ENCODE results near the gene RFK. TPM values are rescaled to one million over a fixed set of nuclear protein-coding genes. Genes with fewer than 3 reads are reported as not detected.

The RFK gene
- total RNA-seq, 1 donor from 2014 or later: 7.8 TPM

GRCh38 chr9:76396597-76396996 lies 2.4 kb upstream of the RFK start:
- H3K36me3 ChIP-seq (ENCODE audit: control insufficient read depth in 3 of 3, insufficient read depth in 3 of 3, low read length in 3 of 3): peaks cover 0 to 7% (median 0%) of the 10 kb centered on the region in 3 donors
- H3K4me3 ChIP-seq (ENCODE audit: low read length in 3 of 3): no peak overlapping the region
- no peak overlapping the region for H3K9ac ChIP-seq (ENCODE audit: low read depth in 1 of 3, low read length in 3 of 3)
- H3K9me3 ChIP-seq (ENCODE audit: control insufficient read depth in 3 of 3, low read length in 3 of 3): peaks cover 0 to 5% (median 0%) of the 10 kb centered on the region in 3 donors
- no peaks in the 10 kb centered on the region for H3K27me3 ChIP-seq (ENCODE audit: control insufficient read depth in 3 of 3, insufficient read depth in 3 of 3, low read length in 3 of 3)
- peaks cover 7 to 17% (median 17%) of the 10 kb centered on the region in 3 donors for H3K4me1 ChIP-seq (ENCODE audit: control insufficient read depth in 3 of 3, insufficient read depth in 3 of 3, low read length in 3 of 3)
- H3K27ac ChIP-seq (ENCODE audit: low read depth, low read length): no peak overlapping the region

GRCh38 chr9:76396144-76396543 lies 1.9 kb upstream of the RFK start:
- no peak overlapping the region for H3K4me3 ChIP-seq (ENCODE audit: low read length in 3 of 3)
- peaks cover 0 to 5% (median 0%) of the 10 kb centered on the region in 3 donors for H3K9me3 ChIP-seq (ENCODE audit: control insufficient read depth in 3 of 3, low read length in 3 of 3)
- no peaks in the 10 kb centered on the region for H3K27me3 ChIP-seq (ENCODE audit: control insufficient read depth in 3 of 3, insufficient read depth in 3 of 3, low read length in 3 of 3)
- H3K4me1 ChIP-seq (ENCODE audit: control insufficient read depth in 3 of 3, insufficient read depth in 3 of 3, low read length in 3 of 3): peaks cover 7 to 18% (median 17%) of the 10 kb centered on the region in 3 donors
- no peak overlapping the region for H3K9ac ChIP-seq (ENCODE audit: low read depth in 1 of 3, low read length in 3 of 3)
- no peak overlapping the region for H3K27ac ChIP-seq (ENCODE audit: low read depth, low read length)
- peaks cover 0 to 8% (median 0%) of the 10 kb centered on the region in 3 donors for H3K36me3 ChIP-seq (ENCODE audit: control insufficient read depth in 3 of 3, insufficient read depth in 3 of 3, low read length in 3 of 3)

GRCh38 chr9:76395381-76395780 lies 1.2 kb upstream of the RFK start:
- peaks cover 0 to 8% (median 0%) of the 10 kb centered on the region in 3 donors for H3K36me3 ChIP-seq (ENCODE audit: control insufficient read depth in 3 of 3, insufficient read depth in 3 of 3, low read length in 3 of 3)
- H3K27ac ChIP-seq (ENCODE audit: low read depth, low read length): peak overlapping the region; percentile 93
- H3K4me3 ChIP-seq (ENCODE audit: low read length in 3 of 3): peak overlapping the region; percentile 92 to 95 (median 92)

GRCh38 chr9:76394960-76395252 lies 680 bp upstream of the RFK start:
- no peaks in the 10 kb centered on the region for H3K27me3 ChIP-seq (ENCODE audit: control insufficient read depth in 3 of 3, insufficient read depth in 3 of 3, low read length in 3 of 3)
- peaks cover 0 to 5% (median 0%) of the 10 kb centered on the region in 3 donors for H3K9me3 ChIP-seq (ENCODE audit: control insufficient read depth in 3 of 3, low read length in 3 of 3)
- H3K4me1 ChIP-seq (ENCODE audit: control insufficient read depth in 3 of 3, insufficient read depth in 3 of 3, low read length in 3 of 3): peaks cover 7 to 19% (median 17%) of the 10 kb centered on the region in 3 donors
- H3K9ac ChIP-seq (ENCODE audit: low read depth in 1 of 3, low read length in 3 of 3): peak overlapping the region; percentile 83 to 96 (median 95)
- peak overlapping the region; percentile 92 to 95 (median 92) for H3K4me3 ChIP-seq (ENCODE audit: low read length in 3 of 3)
- peak overlapping the region; percentile 93 for H3K27ac ChIP-seq (ENCODE audit: low read depth, low read length)
- H3K36me3 ChIP-seq (ENCODE audit: control insufficient read depth in 3 of 3, insufficient read depth in 3 of 3, low read length in 3 of 3): peaks cover 0 to 8% (median 0%) of the 10 kb centered on the region in 3 donors

More at GRCh38 chr9:76395381-76395780, 1.2 kb upstream of the RFK start:
- Histone ChIP-seq H3K9ac (ENCODE audit: low read depth in 1 of 3, low read length in 3 of 3) (peak overlapping the region; percentile 83 to 96 (median 95)), H3K27me3 (ENCODE audit: control insufficient read depth in 3 of 3, insufficient read depth in 3 of 3, low read length in 3 of 3) (no peaks in the 10 kb centered on the region), H3K4me1 (ENCODE audit: control insufficient read depth in 3 of 3, insufficient read depth in 3 of 3, low read length in 3 of 3) (peaks cover 7 to 19% (median 17%) of the 10 kb centered on the region in 3 donors), H3K9me3 (ENCODE audit: control insufficient read depth in 3 of 3, low read length in 3 of 3) (peaks cover 0 to 5% (median 0%) of the 10 kb centered on the region in 3 donors)

GRCh38 chr9:76390656-76391055 lies 3.6 kb downstream of the RFK start:
- peaks cover 0 to 5% (median 0%) of the 10 kb centered on the region in 3 donors for H3K9me3 ChIP-seq (ENCODE audit: control insufficient read depth in 3 of 3, low read length in 3 of 3)
- peaks cover 6 to 37% (median 19%) of the 10 kb centered on the region in 3 donors for H3K36me3 ChIP-seq (ENCODE audit: control insufficient read depth in 3 of 3, insufficient read depth in 3 of 3, low read length in 3 of 3)
- peaks cover 7 to 21% (median 17%) of the 10 kb centered on the region in 3 donors for H3K4me1 ChIP-seq (ENCODE audit: control insufficient read depth in 3 of 3, insufficient read depth in 3 of 3, low read length in 3 of 3)
- no peaks in the 10 kb centered on the region for H3K27me3 ChIP-seq (ENCODE audit: control insufficient read depth in 3 of 3, insufficient read depth in 3 of 3, low read length in 3 of 3)
- peak overlapping the region in 1 of 3 donors; percentile 20 for H3K9ac ChIP-seq (ENCODE audit: low read depth in 1 of 3, low read length in 3 of 3)
- no peak overlapping the region for H3K4me3 ChIP-seq (ENCODE audit: low read length in 3 of 3)
- H3K27ac ChIP-seq (ENCODE audit: low read depth, low read length): no peak overlapping the region

- no peak overlapping the region for H3K9ac ChIP-seq (ENCODE audit: low read depth in 1 of 3, low read length in 3 of 3)
- H3K27ac ChIP-seq (ENCODE audit: low read depth, low read length): no peak overlapping the region
- no peaks in the 10 kb centered on the region for H3K27me3 ChIP-seq (ENCODE audit: control insufficient read depth in 3 of 3, insufficient read depth in 3 of 3, low read length in 3 of 3)
- no peaks in the 10 kb centered on the region for H3K36me3 ChIP-seq (ENCODE audit: control insufficient read depth in 3 of 3, insufficient read depth in 3 of 3, low read length in 3 of 3)
- H3K4me1 ChIP-seq (ENCODE audit: control insufficient read depth in 3 of 3, insufficient read depth in 3 of 3, low read length in 3 of 3): peaks cover 2 to 4% (median 3%) of the 10 kb centered on the region in 3 donors
- no peak overlapping the region for H3K4me3 ChIP-seq (ENCODE audit: low read length in 3 of 3)
- H3K9me3 ChIP-seq (ENCODE audit: control insufficient read depth in 3 of 3, low read length in 3 of 3): no peaks in the 10 kb centered on the region
Observed at GRCh38 chr9:76379494-76379893, 14.7 kb downstream of the RFK start.

- H3K9me3 ChIP-seq (ENCODE audit: control insufficient read depth in 3 of 3, low read length in 3 of 3): no peaks in the 10 kb centered on the region
- no peaks in the 10 kb centered on the region for H3K36me3 ChIP-seq (ENCODE audit: control insufficient read depth in 3 of 3, insufficient read depth in 3 of 3, low read length in 3 of 3)
- H3K4me1 ChIP-seq (ENCODE audit: control insufficient read depth in 3 of 3, insufficient read depth in 3 of 3, low read length in 3 of 3): peaks cover 3 to 6% (median 5%) of the 10 kb centered on the region in 3 donors
- no peak overlapping the region for H3K4me3 ChIP-seq (ENCODE audit: low read length in 3 of 3)
- no peak overlapping the region for H3K27ac ChIP-seq (ENCODE audit: low read depth, low read length)
- no peak overlapping the region for H3K9ac ChIP-seq (ENCODE audit: low read depth in 1 of 3, low read length in 3 of 3)
- no peaks in the 10 kb centered on the region for H3K27me3 ChIP-seq (ENCODE audit: control insufficient read depth in 3 of 3, insufficient read depth in 3 of 3, low read length in 3 of 3)
Observed at GRCh38 chr9:76378367-76379073, 15.7 kb downstream of the RFK start.

- Histone ChIP-seq H3K27me3 (ENCODE audit: control insufficient read depth in 3 of 3, insufficient read depth in 3 of 3, low read length in 3 of 3) (no peaks in the 10 kb centered on the region), H3K9ac (ENCODE audit: low read depth in 1 of 3, low read length in 3 of 3) (no peak overlapping the region), H3K9me3 (ENCODE audit: control insufficient read depth in 3 of 3, low read length in 3 of 3) (no peaks in the 10 kb centered on the region), H3K4me3 (ENCODE audit: low read length in 3 of 3) (no peak overlapping the region), H3K4me1 (ENCODE audit: control insufficient read depth in 3 of 3, insufficient read depth in 3 of 3, low read length in 3 of 3) (peaks cover 3 to 7% (median 6%) of the 10 kb centered on the region in 3 donors), H3K36me3 (ENCODE audit: control insufficient read depth in 3 of 3, insufficient read depth in 3 of 3, low read length in 3 of 3) (no peaks in the 10 kb centered on the region), H3K27ac (ENCODE audit: low read depth, low read length) (no peak overlapping the region)
Observed at GRCh38 chr9:76377791-76378190, 16.4 kb downstream of the RFK start.

GRCh38 chr9:76374783-76375559 lies 19.3 kb downstream of the RFK start:
- Histone ChIP-seq H3K36me3 (ENCODE audit: control insufficient read depth in 3 of 3, insufficient read depth in 3 of 3, low read length in 3 of 3) (no peaks in the 10 kb centered on the region), H3K9ac (ENCODE audit: low read depth in 1 of 3, low read length in 3 of 3) (no peak overlapping the region), H3K27ac (ENCODE audit: low read depth, low read length) (no peak overlapping the region), H3K27me3 (ENCODE audit: control insufficient read depth in 3 of 3, insufficient read depth in 3 of 3, low read length in 3 of 3) (no peaks in the 10 kb centered on the region), H3K4me1 (ENCODE audit: control insufficient read depth in 3 of 3, insufficient read depth in 3 of 3, low read length in 3 of 3) (peaks cover 3 to 10% (median 7%) of the 10 kb centered on the region in 3 donors), H3K9me3 (ENCODE audit: control insufficient read depth in 3 of 3, low read length in 3 of 3) (no peaks in the 10 kb centered on the region), H3K4me3 (ENCODE audit: low read length in 3 of 3) (no peak overlapping the region)
